Measurements from ENCODE around the gene F7. TPM values are rescaled to one million over a fixed set of nuclear protein-coding genes. Genes with fewer than 3 reads are reported as not detected.

F7 gene
- total RNA-seq, 1 experiment from 2014 or later = not detected

GRCh38 chr13:113096052-113096744, 9.4 kb upstream of the F7 start:
- no peaks in the 10 kb centered on the region for H3K27me3 ChIP-seq (ENCODE audit: low read length)
- no peaks in the 10 kb centered on the region for H3K9me2 ChIP-seq (replicated peaks; ENCODE audit: low read length)
- CTCF ChIA-PET = no interaction called here
- no peaks in the 10 kb centered on the region for H4K20me1 ChIP-seq (ENCODE audit: low read length)
- H2AFZ ChIP-seq (ENCODE audit: low read length) = no peak overlapping the region
- DNase-seq = no peak
- no peak overlapping the region for H3K4me3 ChIP-seq (ENCODE audit: low read length)
- POLR2A ChIA-PET (ENCODE audit: unreplicated experiment) = no interaction called here
- H3K4me2 ChIP-seq (ENCODE audit: low read length) = no peak overlapping the region
- no peaks in the 10 kb centered on the region for H3K4me1 ChIP-seq (ENCODE audit: insufficient read depth, low read length)
- intact Hi-C loops (cut with micrococcal nuclease) = no loop called here
- no peaks in the 10 kb centered on the region for H3K9me3 ChIP-seq (ENCODE audit: low read length)
- H3K9ac ChIP-seq (ENCODE audit: low read length) = no peak overlapping the region
- H3F3A ChIP-seq (ENCODE audit: low read length, unreplicated experiment) = no peaks in the 10 kb centered on the region
- no TSS peak for BruUV-seq (replicated peaks)
- no peak overlapping the region for H3K27ac ChIP-seq (ENCODE audit: low read length)
- no peaks in the 10 kb centered on the region for H3K36me3 ChIP-seq (ENCODE audit: low read depth, low read length)
- ATAC-seq = no peak
- no peaks in the 10 kb centered on the region for H3K79me2 ChIP-seq (ENCODE audit: low read length)
- TF ChIP-seq EZH2phosphoT487 (IDR thresholded peaks at IDR 0.05; ENCODE audit: borderline replicate concordance, low read length) = no peak

- Histone ChIP-seq H3K4me3 (ENCODE audit: low read length) (no peak overlapping the region), H4K20me1 (ENCODE audit: low read length) (no peaks in the 10 kb centered on the region), H2AFZ (ENCODE audit: low read length) (no peak overlapping the region), H3K9me2 (replicated peaks; ENCODE audit: low read length) (no peaks in the 10 kb centered on the region), H3F3A (ENCODE audit: low read length, unreplicated experiment) (no peaks in the 10 kb centered on the region), H3K36me3 (ENCODE audit: low read depth, low read length) (no peaks in the 10 kb centered on the region), H3K79me2 (ENCODE audit: low read length) (no peaks in the 10 kb centered on the region), H3K9me3 (ENCODE audit: low read length) (no peaks in the 10 kb centered on the region), H3K4me1 (ENCODE audit: insufficient read depth, low read length) (no peaks in the 10 kb centered on the region), H3K27me3 (ENCODE audit: low read length) (no peaks in the 10 kb centered on the region), H3K9ac (ENCODE audit: low read length) (no peak overlapping the region), H3K4me2 (ENCODE audit: low read length) (no peak overlapping the region), H3K27ac (ENCODE audit: low read length) (no peak overlapping the region)
- no TSS peak for BruUV-seq (replicated peaks)
- POLR2A ChIA-PET (ENCODE audit: unreplicated experiment) = no interaction called here
- ATAC-seq = no peak
- intact Hi-C loops (cut with micrococcal nuclease) = no loop called here
- DNase-seq = no peak
- no peak for TF ChIP-seq EZH2phosphoT487 (IDR thresholded peaks at IDR 0.05; ENCODE audit: borderline replicate concordance, low read length)
- TF ChIP-seq EZH2 (IDR thresholded peaks at IDR 0.05; ENCODE audit: low read length, unreplicated experiment) = no peak
- no peak for TF ChIP-seq CTCF (conservative IDR thresholded peaks at IDR 0.05; ENCODE audit: low read depth, low read length)
- CTCF ChIA-PET = no interaction called here
Measured at GRCh38 chr13:113096745-113097305, 8.8 kb upstream of the F7 start.

GRCh38 chr13:113097651-113098050, 7.9 kb upstream of the F7 start:
- H2AFZ ChIP-seq (ENCODE audit: low read length) = no peak overlapping the region
- intact Hi-C loops (cut with micrococcal nuclease) = no loop called here
- POLR2A ChIA-PET (ENCODE audit: unreplicated experiment) = no interaction called here
- no peaks in the 10 kb centered on the region for H3K79me2 ChIP-seq (ENCODE audit: low read length)
- no peak overlapping the region for H3K9ac ChIP-seq (ENCODE audit: low read length)
- H3K4me2 ChIP-seq (ENCODE audit: low read length) = no peak overlapping the region
- H3F3A ChIP-seq (ENCODE audit: low read length, unreplicated experiment) = no peaks in the 10 kb centered on the region
- no peak for TF ChIP-seq CTCF (conservative IDR thresholded peaks at IDR 0.05; ENCODE audit: low read depth, low read length)
- TF ChIP-seq EZH2phosphoT487 (IDR thresholded peaks at IDR 0.05; ENCODE audit: borderline replicate concordance, low read length) = no peak
- TF ChIP-seq EZH2 (IDR thresholded peaks at IDR 0.05; ENCODE audit: low read length, unreplicated experiment) = no peak
- no peak overlapping the region for H3K4me3 ChIP-seq (ENCODE audit: low read length)
- H4K20me1 ChIP-seq (ENCODE audit: low read length) = no peaks in the 10 kb centered on the region
- H3K27ac ChIP-seq (ENCODE audit: low read length) = no peak overlapping the region
- no peaks in the 10 kb centered on the region for H3K4me1 ChIP-seq (ENCODE audit: insufficient read depth, low read length)
- no TSS peak for BruUV-seq (replicated peaks)
- DNase-seq = no peak
- H3K9me2 ChIP-seq (replicated peaks; ENCODE audit: low read length) = no peaks in the 10 kb centered on the region
- no peaks in the 10 kb centered on the region for H3K36me3 ChIP-seq (ENCODE audit: low read depth, low read length)
- no peak for ATAC-seq
- CTCF ChIA-PET = no interaction called here
- no peaks in the 10 kb centered on the region for H3K9me3 ChIP-seq (ENCODE audit: low read length)
- no peaks in the 10 kb centered on the region for H3K27me3 ChIP-seq (ENCODE audit: low read length)

Data from PC-3 (cell line).